ENCODE data around the gene WDR64.
"Not testable (repeated sequence)": the region's sequence is repeated elsewhere in the genome, so short reads cannot be mapped to it uniquely, and the experiment has no call there.

WDR64 gene

DNA sequence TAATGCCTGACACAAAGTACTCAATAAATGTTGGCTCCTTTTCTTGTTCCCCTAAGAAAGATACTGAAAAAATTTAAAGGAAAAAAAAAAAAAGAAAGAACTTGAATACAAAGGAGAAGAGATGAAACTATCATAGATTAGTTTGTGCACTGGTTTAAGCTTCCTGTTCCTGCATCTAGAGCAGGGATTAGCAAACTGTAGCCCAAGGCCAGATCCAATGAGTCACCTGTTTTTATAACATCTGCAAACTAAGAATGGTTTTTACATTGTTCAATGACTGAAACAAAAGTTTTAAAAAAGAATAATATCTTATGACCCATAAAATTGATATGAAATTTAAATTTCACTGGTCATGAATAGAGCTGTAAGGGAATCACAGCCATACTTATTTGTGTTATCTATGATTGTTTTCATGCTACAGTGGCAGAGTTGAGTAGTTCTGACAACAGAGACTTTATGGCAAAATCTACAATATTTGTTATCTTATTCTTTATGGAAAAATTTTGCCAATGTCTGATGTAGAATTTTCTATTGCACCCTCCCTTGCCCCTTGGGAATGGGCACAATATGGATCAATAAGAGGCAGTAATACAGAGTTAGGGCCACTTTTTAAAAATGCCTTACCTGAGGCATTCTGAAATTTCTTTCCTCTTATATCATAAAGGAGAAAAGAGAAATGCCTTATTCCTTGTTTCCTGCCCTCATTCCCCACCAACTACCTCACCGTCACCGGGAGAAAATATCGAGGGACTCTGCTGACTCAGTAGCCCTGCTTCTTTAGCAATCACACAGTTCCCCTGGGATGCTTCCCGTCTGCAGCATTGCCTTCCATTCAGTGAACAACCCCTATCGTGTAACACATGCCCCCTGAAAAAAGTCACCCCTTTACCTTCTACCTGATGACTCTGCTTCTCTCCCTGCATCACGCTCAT lies 50.6 kb downstream of the WDR64 start:
- DNase-seq: no peak

GRCh38 chr1:241703739-241704138 lies 51.7 kb downstream of the WDR64 start:
- DNase-seq: not testable (repeated sequence)

- DNase-seq: no peak
These were observed 54.2 kb downstream of the WDR64 start for GRCh38 chr1:241706257-241706656.

GRCh38 chr1:241706967-241707366 lies 54.9 kb downstream of the WDR64 start:
- DNase-seq: no peak

- no peak for DNase-seq
These were observed 55.4 kb downstream of the WDR64 start for GRCh38 chr1:241707442-241707841.

- DNase-seq: no peak
These were observed 59.2 kb downstream of the WDR64 start for GRCh38 chr1:241711326-241711725.

DNA sequence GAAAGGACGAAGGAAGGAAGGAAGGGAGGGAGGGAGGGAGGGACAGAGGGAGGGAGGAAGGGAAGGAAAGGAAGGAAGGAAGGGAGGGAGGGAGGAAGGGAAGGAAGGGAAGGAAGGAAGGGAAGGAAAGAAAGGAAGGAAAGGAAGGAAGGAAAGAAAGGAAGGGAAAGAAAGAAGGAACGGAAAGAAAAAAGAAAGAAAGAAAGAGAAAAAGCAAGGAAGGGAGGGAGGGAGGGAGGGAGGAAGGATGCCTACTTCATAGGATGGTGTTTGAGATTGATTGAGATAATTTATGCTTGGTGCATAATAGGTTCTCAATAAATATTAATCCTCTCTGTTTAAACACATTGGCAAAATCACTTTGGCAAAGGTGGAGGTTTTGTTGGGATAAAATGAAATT lies 61.2 kb downstream of the WDR64 start:
- no peak for DNase-seq

- DNase-seq: no peak
These were observed 62.5 kb downstream of the WDR64 start for GRCh38 chr1:241714321-241715218.

GRCh38 chr1:241715435-241715834 lies 63.4 kb downstream of the WDR64 start:
- DNase-seq: no peak

DNA sequence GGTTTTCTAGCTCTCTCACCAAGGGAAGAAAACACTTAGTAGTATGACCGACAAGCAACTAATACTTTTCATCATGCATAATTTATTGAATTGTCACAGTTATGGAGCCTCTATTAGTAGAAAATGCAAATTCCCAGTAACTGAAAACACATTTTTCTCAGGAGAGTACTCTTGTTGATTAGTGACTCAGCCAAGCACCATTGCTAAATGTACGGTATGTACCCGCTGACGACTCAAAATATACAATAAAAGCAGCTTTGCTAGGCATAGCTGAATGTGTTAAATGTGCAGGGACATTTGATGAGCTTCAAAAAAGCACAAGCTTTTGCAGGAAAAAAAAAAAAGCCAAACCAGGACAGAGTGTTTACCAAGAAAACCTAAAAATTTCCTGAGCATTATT lies 63.9 kb downstream of the WDR64 start:
- DNase-seq: no peak

GRCh38 chr1:241716915-241717656 lies 65.0 kb downstream of the WDR64 start:
- DNase-seq: no peak

GRCh38 chr1:241717975-241718374 lies 65.9 kb downstream of the WDR64 start:
- no peak for DNase-seq

DNA sequence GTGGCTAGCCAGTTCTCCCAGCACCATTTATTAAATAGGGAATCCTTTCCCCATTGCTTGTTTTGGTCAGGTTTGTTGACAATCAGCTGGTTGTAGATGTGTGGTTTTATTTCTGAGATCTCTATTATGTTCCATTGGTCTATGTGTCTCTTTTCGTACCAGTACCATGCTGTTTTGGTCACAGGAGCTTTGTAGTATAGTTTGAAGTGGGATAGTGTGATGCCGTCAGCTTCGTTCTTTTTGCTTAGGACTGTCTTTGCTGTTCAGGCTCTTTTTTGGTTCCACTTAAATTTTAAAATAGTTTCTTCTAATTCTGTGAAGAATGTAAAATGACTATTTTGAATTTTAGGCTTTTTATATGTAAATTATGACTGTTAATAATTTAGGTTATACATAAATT lies 68.9 kb downstream of the WDR64 start:
- DNase-seq: no peak

- no peak for DNase-seq
These were observed 70.9 kb downstream of the WDR64 start for GRCh38 chr1:241722947-241723346.

- no peak for DNase-seq
These were observed 72.8 kb downstream of the WDR64 start for GRCh38 chr1:241724741-241725356.

DNA sequence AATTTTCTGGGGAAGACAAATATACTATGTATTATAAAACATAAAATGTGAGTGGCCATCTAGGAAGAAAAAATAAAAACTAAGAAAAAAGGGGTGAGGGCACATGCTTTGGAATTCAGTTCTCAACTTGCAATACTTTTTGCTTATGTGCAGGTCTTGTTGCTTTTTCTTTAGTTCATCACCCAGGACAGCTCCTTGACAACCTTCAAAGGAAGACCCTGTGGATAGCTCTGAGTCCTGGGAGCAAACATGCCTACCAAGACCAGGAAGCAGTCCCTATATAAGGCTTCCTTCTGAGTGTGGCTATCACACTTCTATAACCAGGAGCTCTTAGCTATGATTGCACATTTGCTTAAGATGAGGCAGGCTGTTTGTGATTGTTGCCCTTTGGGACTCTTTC lies 78.0 kb downstream of the WDR64 start:
- DNase-seq: no peak

- no peak for DNase-seq
These were observed 81.8 kb downstream of the WDR64 start for GRCh38 chr1:241733899-241734298.

- DNase-seq: no peak
These were observed 82.5 kb downstream of the WDR64 start for GRCh38 chr1:241734533-241734932.

DNA sequence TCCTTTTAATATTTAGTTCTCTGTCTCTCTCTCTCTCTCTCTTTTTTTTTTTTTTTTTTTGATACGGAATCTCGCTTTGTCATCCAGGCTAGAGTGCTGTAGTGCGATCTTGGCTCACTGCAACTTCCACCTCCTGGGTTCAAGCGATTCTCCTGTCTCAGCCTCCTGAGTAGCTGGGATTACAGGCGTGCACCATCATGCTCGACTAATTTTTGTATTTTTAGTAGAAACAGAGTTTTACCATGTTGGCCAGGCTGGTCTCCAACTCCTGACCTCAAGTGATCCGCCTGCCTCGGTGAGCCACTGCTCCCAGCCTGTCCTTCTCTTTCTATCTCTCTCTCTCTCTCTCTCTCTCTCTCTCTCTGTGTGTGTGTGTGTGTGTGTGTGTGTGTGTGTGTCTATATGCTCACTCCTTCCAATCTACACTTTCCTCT lies 83.4 kb downstream of the WDR64 start:
- not testable (repeated sequence) for DNase-seq

DNA sequence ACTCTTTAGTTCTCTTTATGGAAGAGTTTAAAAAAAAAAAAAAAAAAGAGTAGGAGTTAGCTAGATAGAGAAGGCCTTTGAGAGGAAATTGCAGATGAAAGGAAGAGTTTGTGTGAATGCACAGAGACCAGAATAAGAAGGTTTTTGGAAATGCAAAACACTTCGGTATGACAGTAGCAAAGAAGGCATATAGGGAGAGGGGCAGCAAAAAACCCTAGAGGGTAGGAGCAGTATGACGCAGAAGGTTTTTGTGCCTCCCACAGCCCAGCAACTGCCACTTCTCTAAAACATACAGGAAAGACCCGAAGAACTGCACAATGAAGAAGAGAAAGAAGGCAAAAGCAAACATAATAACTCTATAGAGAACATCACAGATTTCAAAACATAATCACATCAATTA lies 84.3 kb downstream of the WDR64 start:
- no peak for DNase-seq

DNA sequence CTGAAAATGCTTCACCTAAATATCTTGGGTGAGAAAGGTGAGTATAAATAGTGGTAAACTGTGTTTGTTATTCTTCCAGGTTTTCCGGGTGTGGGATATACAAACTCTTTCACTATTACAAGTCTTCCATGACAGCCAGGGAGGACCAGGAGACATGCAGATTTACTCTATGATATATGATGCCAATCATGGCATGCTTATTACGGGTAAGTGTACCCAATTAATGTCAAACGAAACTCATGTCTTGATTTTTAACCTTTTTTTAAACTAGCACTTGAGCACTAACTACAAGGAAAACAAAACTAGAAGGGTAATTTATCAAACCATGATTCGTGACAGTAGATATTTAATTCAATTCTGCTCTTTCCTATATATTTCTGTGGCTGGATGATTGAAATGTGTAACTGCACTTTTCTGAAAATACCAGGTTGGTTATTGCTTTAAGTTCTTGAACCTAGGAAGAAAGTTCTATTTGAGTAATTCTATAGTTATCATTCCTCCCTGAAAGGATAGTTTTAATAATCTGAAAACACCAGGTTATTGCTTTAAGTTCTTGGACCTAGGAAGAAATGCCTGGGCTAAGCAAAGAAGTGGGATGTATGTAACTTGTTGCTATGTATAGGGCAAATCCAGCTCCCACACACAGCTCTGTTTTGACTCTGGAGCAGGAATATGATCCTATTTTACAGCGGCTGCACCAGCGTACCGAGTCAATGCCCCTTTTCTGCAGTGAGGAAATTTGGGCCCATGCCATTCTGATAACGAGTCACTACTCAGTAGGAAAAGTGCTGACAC lies 86.4 kb downstream of the WDR64 start:
- DNase-seq: no peak

DNA sequence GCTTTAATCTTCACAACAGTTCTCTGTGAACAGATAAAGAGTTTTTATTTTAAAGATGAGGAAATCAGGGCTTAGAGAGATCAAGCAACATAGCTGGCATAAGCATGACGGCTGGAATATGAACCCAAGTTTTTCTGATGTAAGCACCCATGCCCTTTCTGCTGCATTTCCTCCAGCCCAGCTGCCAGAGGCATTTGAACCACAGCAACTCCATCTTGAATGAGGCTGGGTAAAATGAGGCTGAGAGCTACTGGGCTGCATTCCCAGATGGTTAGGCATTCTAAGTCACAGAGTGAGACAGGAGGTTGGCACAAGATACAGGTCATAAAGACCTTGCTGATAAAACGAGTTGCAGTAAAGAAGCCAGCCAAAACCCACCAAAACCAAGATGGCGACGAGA lies 90.0 kb downstream of the WDR64 start:
- DNase-seq: no peak

Measured in effector CD4-positive, alpha-beta T cell (primary cell).